NT2/D1 (cell line): Measurements from ENCODE around the gene FCN2.

Source experiments
- DNase-seq: peaks from one replicate; pipeline ENCODE4 v3.0.0-alpha.2; 2011; ENCODE audit warnings: low read depth, low spot score
- H3K27me3 ChIP-seq: 2 replicates; pipeline ENCODE4 v1.6.0; 2011; ENCODE audit warnings: mild to moderate bottlenecking; ENCODE audit not compliant: insufficient read length, insufficient read depth
- H3K36me3 ChIP-seq: 2 replicates; pipeline ENCODE4 v1.6.1; 2011; ENCODE audit warnings: mild to moderate bottlenecking, low read length, mixed read lengths; ENCODE audit not compliant: insufficient read depth, insufficient read length
- H3K4me1 ChIP-seq: 2 replicates; pipeline ENCODE4 v1.5.1; 2011; ENCODE audit not compliant: insufficient read depth, insufficient read length
- H3K4me3 ChIP-seq: 2 replicates; pipeline ENCODE4 v1.5.1; 2011; ENCODE audit warnings: low read depth; ENCODE audit not compliant: insufficient read length
- H3K9ac ChIP-seq: 2 replicates; pipeline ENCODE4 v1.6.0; 2011; ENCODE audit warnings: low read depth; ENCODE audit not compliant: insufficient read length
- H3K9me3 ChIP-seq: 2 replicates; pipeline ENCODE4 v1.5.1; 2011; ENCODE audit warnings: mild to moderate bottlenecking, low read length; ENCODE audit not compliant: insufficient read depth
- SUZ12 ChIP-seq: IDR thresholded peaks from 2 replicates; pipeline ENCODE4 v1.6.1; 2011; ENCODE audit not compliant: insufficient read length, insufficient read depth; ENCODE audit errors: extremely low read depth
- YY1 ChIP-seq: IDR thresholded peaks from 2 replicates; pipeline ENCODE4 v1.6.1; 2011; ENCODE audit not compliant: insufficient read length, insufficient read depth
- ZNF274 ChIP-seq: IDR thresholded peaks from 2 replicates; pipeline ENCODE4 v1.6.1; 2011; ENCODE audit warnings: mild to moderate bottlenecking, low read depth, low read length

FCN2 gene

GRCh38 chr9:134896834-134897583, 16.4 kb downstream of the FCN2 start:
- Histone ChIP-seq H3K4me1 (peaks cover 5% of the 10 kb centered on the region), H3K4me3 (no peak overlapping the region), H3K9ac (no peak overlapping the region), H3K9me3 (peaks cover 16% of the 10 kb centered on the region), H3K36me3 (no peaks in the 10 kb centered on the region), H3K27me3 (no peaks in the 10 kb centered on the region)
- TF ChIP-seq ZNF274: no peak
- no peak for TF ChIP-seq YY1
- TF ChIP-seq SUZ12: no peak
- no peak for DNase-seq

- H3K36me3 ChIP-seq: no peaks in the 10 kb centered on the region
- no peak for TF ChIP-seq SUZ12
- TF ChIP-seq ZNF274: no peak
- TF ChIP-seq YY1: no peak
- H3K4me3 ChIP-seq: no peak overlapping the region
- no peak overlapping the region for H3K9ac ChIP-seq
- peaks cover 5% of the 10 kb centered on the region for H3K4me1 ChIP-seq
- DNase-seq: no peak
- no peaks in the 10 kb centered on the region for H3K27me3 ChIP-seq
- peaks cover 16% of the 10 kb centered on the region for H3K9me3 ChIP-seq
These were observed 17.1 kb downstream of the FCN2 start for GRCh38 chr9:134897584-134898170.

GRCh38 chr9:134898319-134898718, 17.7 kb downstream of the FCN2 start:
- Histone ChIP-seq H3K4me1 (peaks cover 5% of the 10 kb centered on the region), H3K9me3 (peaks cover 16% of the 10 kb centered on the region), H3K4me3 (no peak overlapping the region), H3K36me3 (no peaks in the 10 kb centered on the region), H3K9ac (no peak overlapping the region), H3K27me3 (no peaks in the 10 kb centered on the region)
- TF ChIP-seq SUZ12 (no peak), ZNF274 (no peak), YY1 (no peak)
- no peak for DNase-seq

DNA sequence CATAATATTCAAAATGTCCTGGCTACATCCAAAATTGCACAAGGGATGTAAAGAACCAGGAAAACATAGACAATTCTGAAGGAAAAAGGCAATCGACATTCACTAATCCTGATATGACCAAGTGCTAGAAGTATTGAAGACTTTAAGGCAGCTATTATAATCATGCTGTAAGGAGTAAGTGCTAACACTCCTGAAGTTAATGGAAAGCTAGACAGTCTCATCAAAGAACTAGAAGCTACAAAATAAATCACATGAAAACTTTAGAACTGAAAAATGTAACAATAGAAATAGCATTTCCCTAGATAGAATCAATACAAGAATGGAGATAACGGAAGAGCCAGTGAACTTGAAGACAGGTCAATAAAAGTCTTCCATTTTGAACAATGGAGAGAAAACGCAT, 18.6 kb downstream of the FCN2 start:
- TF ChIP-seq YY1 (no peak), ZNF274 (no peak), SUZ12 (no peak)
- Histone ChIP-seq H3K27me3 (no peaks in the 10 kb centered on the region), H3K9ac (no peak overlapping the region), H3K4me3 (no peak overlapping the region), H3K36me3 (no peaks in the 10 kb centered on the region), H3K4me1 (peaks cover 5% of the 10 kb centered on the region), H3K9me3 (peaks cover 10% of the 10 kb centered on the region)
- DNase-seq: no peak

GRCh38 chr9:134899818-134900217, 19.2 kb downstream of the FCN2 start:
- Histone ChIP-seq H3K36me3 (no peaks in the 10 kb centered on the region), H3K9me3 (peaks cover 4% of the 10 kb centered on the region), H3K27me3 (no peaks in the 10 kb centered on the region), H3K9ac (no peak overlapping the region), H3K4me1 (peaks cover 5% of the 10 kb centered on the region), H3K4me3 (no peak overlapping the region)
- no peak for DNase-seq
- TF ChIP-seq SUZ12: no peak
- no peak for TF ChIP-seq ZNF274
- TF ChIP-seq YY1: no peak

GRCh38 chr9:134902936-134903335, 22.3 kb downstream of the FCN2 start:
- no peak for DNase-seq
- no peak for TF ChIP-seq SUZ12
- no peak for TF ChIP-seq YY1
- TF ChIP-seq ZNF274: no peak

DNA sequence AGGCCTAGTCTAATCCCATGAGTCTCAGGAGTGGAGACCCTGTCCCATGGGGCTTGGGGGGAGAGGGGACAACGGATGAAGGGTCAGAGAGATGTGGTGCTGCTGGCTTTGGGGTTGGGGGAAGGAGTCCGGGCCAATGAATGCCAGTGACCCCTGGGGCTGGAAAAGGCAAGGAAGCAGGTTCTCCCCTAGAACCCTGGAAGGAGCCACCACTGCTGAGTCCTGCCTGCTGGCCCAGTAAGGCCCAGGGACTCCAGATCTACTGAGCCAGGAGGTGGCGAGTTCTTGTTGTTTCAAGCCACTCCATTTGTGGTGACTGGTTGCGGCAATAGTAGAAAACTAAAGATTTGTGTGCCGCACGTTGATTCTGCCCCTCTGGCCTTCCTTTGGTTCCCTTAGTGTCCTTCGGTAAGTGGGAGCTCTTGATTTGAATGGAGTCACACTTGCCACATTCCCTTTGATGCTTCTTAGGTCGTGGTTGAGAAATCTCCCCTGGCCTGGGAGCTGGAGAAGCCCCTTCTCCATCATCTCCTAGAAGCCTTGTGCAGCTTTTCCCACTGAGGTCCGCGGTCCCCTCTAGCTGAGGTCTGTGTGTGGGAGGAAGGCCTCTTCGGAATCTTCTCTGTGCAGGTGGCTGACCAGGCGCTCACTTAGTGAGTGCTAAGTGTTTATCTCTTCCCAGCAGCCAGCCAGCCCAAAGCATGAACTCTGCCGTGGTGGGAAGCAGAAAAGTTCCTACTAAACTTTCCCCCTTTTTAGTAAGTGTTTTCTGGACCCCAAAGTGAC, 28.1 kb downstream of the FCN2 start:
- Histone ChIP-seq H3K27me3 (no peaks in the 10 kb centered on the region), H3K4me1 (no peaks in the 10 kb centered on the region), H3K9me3 (no peaks in the 10 kb centered on the region), H3K9ac (no peak overlapping the region), H3K36me3 (no peaks in the 10 kb centered on the region), H3K4me3 (no peak overlapping the region)
- TF ChIP-seq ZNF274: no peak
- no peak for TF ChIP-seq SUZ12
- no peak for TF ChIP-seq YY1
- DNase-seq: no peak

More at GRCh38 chr9:134902936-134903335, 22.3 kb downstream of the FCN2 start:
- Histone ChIP-seq H3K36me3 (no peaks in the 10 kb centered on the region), H3K9me3 (no peaks in the 10 kb centered on the region), H3K9ac (no peak overlapping the region), H3K27me3 (no peaks in the 10 kb centered on the region), H3K4me1 (no peaks in the 10 kb centered on the region), H3K4me3 (no peak overlapping the region)
